ENCODE data around the gene HSPB8.

Gene HSPB8, protein sequence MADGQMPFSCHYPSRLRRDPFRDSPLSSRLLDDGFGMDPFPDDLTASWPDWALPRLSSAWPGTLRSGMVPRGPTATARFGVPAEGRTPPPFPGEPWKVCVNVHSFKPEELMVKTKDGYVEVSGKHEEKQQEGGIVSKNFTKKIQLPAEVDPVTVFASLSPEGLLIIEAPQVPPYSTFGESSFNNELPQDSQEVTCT

DNA sequence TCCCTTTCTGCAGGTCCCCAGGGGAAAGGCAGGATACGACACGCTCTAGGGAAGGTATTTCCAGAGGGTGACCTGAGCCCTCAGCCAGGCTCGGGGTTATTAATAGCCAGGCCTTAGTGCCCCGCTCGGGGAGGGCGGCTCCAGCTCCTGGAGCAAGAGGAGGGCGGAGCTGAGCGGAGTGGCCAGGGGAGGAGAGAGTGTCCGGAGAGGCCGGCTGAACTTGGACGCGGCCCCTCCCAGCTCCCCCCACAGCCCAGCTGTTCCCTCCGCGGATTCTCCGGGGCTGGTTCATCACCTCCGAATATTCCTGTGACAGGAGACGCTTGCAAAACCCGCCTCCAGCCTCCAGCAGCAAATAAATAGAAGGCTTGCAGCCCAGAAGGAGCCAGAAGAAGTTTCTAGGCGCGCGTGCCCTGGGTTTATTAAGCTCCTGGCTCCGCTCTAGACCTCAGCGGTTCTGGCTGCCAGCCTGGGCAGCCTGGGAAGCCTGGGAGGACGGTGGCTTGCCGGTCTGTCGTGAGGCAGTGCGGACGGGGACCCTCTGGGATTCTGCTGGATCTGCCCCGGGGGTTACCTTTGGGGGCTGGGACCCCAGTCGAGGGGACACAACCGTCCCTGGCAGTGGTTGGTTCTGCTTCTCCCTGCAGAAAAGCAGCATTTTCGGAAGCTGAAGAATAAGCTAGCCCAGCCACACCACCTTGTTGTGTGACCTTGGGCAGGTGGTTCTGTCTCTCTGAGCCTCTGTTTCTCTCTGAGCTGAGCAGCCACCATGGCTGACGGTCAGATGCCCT, at the start of gene HSPB8:
Gene HSPB8 (plus strand): TSS at position 388 of the 791 bp plus-strand sequence. CDS start 382 bp downstream, at position 770.
- DNase-seq: no peak

DNA sequence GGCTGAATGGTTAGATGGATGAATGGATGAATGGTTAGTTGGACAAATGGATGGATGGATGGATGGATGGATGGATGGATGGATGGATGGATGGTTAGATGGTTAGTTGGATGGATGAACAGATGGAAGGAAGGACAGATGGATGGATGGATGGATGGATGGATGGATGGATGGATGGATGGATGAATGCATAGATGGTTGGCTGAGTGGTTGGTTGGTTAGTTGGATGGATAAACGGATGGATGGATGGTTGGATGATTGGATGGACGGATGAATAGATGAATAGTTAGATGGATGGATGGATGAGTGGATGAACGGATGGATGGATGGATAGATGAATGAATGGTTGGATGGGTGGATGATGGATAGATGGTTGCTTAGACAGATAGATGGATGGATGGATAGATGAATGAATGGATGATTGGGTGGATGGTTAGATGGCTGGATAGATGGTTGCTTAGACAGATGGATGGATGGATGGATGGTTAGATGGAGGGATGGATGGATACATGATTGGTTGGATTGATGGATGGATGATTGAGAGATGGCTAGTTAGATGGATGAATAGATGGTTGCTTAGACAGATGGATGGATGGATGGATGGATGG, 48.8 kb upstream of the HSPB8 start:
- DNase-seq: no peak

DNA sequence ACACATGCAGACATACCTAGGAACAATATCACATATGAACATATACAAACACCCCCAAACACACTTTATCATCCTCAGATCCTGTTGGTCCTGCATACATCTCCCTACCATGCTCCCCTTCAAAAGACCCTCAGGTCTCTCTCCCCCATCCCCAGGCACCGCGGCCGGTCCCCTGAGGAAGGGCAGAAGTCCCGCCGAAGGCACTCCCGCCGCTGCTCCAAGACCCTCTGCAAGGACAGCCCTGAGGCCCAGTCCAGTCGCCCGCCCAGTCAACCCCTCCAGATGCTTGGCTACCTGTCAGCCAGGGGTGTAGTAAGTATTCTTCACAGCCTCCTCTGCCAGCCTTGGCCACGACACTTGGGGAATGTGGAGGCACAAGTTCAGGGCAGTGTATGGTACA, 48.2 kb upstream of the HSPB8 start:
- no peak for DNase-seq

DNA sequence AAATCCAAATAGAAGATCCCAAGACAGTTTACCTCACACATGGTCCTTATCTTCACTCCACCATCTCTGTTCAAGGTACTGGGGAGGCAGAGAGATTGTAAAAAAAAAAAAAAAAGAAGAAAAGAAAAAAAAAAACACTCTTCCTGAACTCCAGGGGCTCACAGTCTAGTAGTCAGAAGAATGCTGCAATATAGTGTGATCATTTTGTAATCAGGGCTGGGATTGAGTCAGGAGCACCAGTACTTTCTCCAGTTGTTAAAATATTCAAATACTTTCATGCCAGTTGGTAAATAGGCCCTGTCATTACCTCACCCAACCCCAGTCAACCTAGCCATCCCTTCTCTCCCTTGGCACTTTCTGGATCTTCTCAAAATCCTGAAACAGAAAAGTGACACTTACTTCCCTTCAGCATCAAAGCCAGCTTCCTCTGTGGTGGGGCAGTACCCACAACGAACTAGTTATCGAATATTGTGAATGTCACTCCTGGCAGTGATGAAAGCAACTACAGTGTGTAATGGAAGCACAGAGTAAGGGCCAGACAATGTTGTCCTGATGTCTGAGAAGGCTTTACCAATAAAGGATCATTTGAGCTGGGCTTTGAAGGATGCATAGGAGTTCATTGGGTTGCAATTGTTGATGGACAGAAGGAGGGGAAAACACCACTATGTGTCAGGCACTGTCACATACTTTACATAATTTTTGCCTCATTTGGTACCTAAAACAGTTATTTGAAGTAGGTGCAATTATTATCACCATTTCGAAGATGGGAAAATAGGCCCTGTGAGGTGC, 44.3 kb upstream of the HSPB8 start:
- DNase-seq: no peak

DNA sequence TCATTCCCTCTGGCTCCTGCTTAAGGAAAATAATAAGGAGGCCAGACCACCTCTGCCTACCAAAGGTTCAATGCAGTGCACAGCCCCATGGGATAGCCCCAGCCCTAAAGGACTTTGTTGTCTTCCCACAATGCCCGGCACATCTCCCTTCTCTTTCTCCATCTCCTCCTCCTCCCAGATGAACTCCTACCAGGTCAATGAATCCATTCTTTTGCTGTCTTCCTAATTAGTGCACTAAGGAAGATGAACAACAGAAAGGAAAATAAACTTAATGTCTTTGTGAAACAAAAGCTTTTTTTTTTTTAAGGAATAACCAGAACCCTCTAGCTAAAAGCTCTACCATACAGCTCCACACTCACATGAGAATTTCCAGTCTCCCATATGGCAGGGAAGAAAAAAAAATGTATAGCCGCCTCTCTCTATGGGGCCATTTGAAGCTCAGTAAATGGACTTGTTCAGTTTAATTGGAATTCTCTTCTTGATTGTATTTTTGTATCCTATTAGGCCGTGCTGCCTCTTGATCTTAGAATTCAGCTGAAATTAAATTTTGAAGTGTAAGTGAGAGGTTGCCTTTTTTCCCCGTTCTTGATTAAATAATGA, 41.8 kb upstream of the HSPB8 start:
- no peak for DNase-seq

DNA sequence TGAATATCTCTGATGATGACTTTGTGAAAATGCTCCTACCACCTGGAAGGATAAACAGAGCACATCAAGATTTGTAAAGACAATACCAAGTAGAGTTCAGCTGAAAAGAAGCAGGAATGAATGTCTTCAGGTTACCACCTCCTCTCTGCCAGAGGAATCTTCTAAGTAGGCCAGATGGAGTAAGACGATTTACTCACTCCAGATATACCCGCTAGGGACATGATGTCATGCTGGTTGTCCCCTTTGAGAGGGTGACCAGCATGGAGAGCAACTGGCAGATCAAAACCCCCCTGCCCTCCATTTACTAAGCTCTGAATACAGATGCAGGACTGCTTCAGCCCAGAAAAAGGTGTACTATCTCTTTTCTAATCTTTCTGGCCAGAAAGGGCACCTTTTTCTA, 39.3 kb upstream of the HSPB8 start:
- DNase-seq: no peak

DNA sequence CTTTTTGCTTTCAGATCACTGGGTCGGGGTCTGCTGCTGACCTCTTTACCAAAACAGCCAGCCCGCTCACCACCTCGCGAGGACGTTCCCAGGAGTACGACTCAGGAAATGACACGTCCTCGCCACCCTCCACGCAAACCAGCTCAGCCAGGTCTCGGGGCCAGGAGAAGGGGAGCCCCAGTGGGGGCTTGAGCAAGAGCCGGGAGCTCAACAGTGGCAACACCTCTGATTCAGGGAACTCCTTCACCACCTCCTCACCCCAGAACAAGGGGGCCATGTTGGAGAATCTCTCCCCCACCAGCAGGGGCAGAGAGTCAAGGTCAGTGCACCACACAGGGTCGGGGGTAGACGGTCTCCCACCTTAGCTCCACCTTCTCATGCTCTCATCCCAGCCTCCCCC, 33.4 kb upstream of the HSPB8 start:
- no peak for DNase-seq

DNA sequence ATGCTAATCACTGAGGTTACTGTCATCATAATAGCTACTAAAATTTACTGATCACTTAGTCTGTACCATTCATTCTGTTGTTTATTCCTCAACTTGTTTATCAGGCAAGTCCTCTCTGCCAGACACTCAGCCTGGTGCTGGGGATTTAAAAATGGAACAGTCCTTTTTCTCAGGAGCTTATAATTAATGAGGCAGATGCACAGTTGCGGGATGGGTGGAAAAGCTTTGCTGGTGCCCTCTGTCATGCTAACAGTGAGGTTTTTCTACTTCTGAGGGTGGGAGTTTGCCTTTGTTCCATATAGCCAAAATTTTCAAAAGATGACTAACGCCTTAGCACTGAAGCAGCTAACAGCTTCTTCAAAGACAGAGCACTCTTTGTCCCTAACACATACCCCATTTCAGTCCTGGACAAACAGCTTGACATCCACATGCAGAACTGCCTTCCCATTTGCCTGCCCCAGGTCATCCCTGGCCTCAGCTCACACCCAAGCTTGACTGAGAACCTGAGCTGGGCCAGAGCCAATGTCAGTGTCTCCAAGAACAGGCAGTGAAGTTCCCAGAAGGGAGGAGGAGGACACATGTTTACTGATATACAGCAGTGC, 30.8 kb upstream of the HSPB8 start:
- DNase-seq: no peak

DNA sequence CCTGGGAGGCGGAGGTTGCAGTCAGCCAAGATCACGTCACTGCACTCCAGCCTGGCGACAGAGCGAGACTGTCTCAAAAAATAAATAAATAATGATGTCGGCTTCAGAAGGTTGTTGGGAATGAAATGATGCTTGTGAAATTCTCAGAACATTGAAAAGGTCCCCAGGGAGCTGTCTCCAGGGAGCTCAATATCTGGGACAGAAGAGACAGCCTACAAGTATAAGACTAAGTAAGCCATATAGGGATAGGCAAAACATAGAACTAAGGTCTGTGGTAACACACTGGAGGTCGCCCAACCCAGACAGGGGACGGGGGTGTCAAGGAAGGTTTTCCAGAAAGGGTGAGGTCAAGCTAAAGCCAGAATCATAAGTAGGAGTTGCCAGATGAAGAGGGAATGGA, 29.5 kb upstream of the HSPB8 start:
- DNase-seq: no peak

DNA sequence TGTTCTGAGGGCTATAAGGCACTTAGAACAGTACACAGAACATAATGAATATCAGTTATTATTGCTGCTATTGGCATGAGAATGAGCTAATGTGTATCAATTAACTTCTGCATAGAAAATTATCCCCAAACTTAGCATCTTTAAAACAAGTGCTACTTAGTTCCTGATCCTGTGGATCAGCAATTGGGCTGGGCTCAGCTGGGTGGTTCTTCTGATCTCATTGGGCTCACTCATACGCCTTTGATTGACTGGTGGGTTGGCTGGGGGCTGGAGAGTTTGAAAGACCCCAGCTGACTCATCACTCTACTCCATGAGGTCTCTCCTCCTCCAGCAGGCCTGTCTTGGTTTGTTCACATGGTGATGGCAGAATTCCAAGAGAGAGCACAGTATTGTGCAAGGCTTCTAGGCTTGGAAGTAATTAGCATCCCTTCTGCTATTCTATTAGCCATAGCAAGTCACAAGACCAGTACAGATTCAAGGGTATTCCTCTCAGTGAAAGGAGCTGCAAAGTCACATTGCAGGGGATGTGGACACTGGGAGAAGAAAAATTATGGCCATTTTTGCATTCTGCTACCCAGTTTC, 27.2 kb upstream of the HSPB8 start:
- DNase-seq: no peak

DNA sequence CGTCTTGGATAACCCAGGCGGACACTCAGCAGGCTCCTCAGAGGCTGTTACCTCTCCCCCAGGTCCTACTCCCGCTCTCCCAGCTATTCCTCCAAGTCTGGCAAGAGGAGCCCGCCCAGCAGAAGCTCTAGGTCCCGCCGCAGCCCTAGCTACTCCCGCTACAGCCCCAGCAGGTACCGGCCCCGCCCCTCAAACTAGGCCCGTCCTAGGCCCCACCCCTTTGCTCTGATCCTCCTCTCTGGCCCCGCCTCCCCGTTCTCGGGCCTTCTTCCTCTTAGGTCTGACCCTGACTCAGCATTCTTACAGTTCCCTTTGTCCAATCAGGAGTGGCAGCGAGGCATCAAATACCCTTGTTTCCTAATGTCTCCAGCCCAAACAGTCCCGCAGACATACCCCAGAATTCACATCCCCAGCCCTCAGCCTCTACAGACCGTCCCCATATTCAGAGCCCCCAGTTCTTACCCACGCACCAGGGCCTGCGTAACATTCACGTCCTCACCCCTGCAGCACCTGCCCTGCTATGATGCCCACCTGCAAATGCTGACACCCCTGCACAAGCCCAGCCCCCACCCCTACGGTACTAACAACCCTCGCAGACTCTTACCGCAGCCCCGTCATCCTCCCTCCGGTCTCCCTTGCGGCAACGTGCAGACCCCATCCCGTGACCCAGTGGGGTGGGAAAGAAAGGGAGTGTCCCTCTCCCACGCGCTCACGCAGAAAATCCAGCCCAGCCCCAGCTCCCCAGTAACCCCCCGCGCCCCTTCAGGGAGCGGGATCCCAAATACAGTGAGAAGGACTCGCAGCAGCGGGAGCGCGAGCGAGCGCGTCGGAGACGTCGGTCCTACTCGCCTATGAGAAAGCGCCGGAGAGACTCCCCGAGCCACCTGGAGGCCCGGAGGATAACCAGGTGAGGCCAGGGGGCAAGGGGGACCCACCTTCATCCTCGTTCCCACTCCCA, 25.0 kb upstream of the HSPB8 start:
- DNase-seq: no peak

DNA sequence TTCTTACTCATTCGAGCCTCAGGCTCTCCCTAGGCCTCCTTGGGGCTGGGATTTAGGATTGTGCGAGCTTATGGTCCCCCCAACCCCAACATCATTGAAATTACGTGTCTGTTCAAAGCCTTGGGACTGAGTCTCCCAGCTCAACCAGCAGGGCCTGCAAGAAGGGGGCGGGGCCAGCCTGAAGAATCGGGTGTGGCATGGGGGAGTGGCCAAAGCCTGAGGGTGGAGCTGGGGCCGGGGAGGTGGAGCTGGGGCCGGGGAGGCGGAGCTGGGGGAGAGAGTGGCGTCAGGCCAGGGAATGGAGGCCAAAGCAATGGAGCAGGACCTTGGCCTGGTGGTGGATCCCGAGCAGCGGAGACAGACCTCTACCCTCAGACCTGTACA, 24.3 kb upstream of the HSPB8 start:
- no peak for DNase-seq

DNA sequence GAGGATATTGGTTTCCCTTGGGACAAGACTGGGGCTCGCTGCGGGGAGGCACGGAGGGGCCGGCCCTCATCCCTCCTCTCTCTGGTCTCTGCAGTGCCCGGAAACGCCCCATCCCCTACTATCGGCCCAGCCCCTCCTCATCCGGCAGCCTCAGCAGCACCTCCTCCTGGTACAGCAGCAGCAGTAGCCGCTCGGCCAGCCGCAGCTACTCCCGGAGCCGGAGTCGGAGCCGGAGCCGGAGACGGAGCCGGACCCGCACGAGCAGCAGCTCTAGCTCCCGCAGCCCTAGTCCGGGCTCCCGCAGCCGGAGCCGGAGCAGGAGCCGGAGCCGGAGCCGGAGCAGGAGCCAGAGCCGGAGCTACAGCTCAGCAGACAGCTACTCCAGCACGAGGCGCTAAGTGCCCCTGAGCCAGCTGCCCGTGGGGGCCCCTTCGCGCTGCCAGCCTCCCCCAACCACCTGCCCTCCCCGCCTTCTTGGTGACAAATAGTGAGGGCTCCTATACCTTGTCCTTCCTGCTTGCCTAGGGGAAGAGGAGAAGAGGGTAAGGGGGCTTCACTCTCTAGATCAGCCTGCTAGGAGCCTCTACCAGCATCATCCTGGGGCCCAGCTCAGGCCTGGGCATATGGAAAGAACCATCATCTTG, 22.2 kb upstream of the HSPB8 start:
- no peak for DNase-seq

DNA sequence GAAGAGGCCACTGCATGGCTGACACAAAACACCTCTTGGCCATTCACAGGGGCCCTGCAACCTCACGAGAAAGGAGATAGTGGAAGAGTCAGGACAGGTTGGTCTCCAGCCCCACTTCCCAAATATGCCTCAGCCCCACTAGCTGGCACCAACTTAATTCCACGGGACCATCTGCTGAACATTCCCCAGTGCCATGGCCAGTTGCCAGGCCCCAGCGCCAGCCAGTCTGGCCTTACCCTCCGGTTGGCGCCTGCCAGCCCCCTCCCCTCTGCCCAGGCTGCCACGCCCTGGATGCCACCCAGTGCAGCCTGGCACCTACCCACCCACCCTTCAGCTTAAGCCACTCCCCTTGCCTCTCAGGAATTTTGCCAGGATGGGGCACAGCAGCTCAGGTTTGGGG, 21.2 kb upstream of the HSPB8 start:
- DNase-seq: no peak

DNA sequence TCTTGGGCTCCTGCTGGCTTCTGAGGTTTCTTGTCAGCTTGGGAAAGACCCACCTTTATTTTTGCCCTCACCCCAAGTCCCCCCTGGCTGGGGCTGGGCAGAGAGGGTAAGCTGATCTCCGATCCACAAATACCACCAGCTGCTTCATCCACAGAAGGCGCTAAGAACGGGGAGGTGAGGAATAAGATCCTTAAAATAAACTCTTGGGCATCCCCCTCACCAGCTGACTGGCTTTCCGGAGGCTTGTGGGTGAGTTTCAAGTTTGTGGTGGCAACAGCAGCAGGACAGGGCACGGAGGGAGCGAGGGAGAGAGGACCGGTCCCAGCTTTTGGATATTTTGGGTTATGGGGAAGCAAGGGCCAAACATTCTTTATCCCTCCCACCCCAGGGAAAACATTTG, 20.8 kb upstream of the HSPB8 start:
- DNase-seq: no peak

DNA sequence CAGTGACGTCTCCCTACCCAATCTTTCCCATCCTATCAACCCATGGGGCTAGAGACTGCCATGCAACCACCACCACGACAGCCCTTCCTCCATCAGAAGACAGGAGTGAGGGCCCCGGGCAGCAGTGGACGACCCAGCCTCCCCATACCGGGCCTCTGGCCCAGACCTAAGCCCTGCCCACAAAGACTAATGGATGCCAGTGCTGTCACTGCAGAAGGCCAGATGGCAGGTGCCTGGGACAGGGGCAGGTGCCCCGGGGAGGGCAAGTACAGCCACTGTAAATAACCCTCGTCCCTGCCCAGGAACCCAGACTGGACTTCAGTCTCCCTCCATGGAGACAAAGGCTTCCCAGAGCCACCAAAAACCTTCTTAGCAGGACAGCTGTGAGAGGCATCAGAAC, 20.3 kb upstream of the HSPB8 start:
- DNase-seq: no peak

DNA sequence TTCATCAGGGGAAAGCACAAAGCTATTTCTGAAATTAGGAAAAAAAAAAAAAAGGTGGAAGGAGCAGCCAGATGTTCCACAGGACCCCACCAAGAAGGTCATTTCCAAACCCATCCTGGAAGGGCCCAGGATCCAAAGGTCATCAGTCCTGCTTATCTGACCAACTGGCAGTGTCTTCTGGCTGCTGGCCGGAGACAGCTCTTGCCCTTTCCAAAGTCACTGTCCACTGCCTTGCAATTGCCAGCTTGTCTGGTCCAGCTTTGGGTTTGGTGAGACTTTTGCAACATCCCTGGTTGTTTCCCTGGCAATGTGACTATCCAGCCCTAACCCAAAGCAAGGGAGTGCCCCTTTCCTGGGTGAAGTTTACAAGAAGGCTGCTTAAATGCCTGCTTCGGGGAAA, 18.9 kb upstream of the HSPB8 start:
- DNase-seq: no peak

DNA sequence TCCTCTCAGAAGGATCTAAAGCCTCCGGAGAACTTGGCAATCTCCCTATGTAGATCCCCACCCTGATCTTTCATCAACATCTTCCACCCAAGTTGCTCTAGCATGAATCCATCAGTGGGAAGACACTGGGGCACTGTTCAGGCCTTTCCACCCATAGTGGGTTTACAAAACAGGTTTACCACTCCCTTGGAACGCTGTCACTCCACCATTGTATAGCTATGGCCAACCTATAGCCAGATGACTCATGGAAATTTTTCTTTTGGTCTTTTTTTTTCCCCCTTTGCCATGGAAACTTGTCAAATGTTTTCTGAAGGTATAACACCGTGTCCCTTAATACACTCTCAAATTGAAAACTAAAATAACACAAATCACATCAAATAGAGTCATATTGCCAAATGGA, 10.8 kb upstream of the HSPB8 start:
- no peak for DNase-seq

DNA sequence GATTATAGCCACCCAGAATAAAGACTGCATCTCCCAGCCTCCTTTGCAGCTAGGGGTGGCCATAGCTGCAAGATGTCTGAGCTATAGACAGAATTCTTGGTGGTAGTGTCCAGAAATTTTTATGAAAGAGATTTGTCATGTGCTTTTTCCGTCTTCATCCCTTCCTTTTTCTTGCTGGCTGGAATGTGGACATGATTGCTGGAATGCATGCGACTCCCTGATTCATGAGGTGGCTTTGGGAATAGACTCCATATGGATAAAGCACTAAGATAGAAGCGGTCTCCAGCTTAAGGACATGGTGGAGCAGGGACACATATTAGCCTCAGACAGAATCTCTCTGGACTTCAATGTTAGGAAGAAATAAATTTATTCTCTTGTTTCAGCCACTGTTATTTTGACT, 10.0 kb upstream of the HSPB8 start:
- DNase-seq: no peak

DNA sequence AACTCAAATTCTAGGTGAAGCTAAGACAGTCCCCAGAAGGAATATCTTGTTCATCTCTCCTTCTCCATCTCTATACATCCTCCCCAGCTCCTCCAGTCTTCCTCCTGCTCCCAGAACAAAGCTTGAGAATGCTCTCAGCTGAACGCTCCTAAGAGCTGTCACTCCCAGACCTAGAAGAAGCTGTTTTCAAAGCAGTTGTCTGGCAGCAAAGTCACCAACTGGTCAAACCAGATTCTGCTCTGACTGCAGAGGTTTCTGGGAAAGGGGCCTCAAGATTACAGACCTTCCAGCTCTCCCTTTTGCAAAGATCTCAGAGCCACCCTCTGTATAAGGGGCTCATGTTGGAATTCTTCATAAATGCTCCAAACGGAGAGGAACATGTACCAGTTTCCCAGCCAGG, 9.6 kb upstream of the HSPB8 start:
- no peak for DNase-seq

DNA sequence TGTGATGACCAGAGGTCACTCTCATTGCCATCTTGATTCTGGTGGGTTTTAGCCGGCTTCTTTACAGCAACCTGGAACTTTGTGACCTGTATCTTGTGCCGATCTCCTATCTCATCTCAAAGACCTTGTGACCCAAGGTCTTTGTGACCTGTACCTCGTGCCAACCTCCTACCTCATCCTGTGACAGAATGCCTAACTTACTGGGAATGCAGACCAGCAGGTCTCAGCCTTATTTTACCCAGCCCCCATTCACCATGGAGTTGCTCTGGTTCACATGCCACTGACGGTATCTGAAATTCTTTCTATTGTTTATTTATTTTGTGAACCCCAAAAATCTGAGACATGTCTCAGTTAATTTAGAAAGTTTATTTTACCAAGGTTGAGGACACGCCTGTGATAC, 7.4 kb upstream of the HSPB8 start:
- no peak for DNase-seq
